ENCODE results near the gene GRID1.

Gene GRID1

GRCh38 chr10:85658518-85658917, 708.1 kb downstream of the GRID1 start:
- Histone ChIP-seq H3K9ac (ENCODE audit: low read length) (no peak overlapping the region), H3K27ac (ENCODE audit: low read length, poor library complexity, severe bottlenecking) (no peak overlapping the region), H3K36me3 (ENCODE audit: control insufficient read depth in 1 of 2, insufficient read depth in 2 of 2, low read depth in 1 of 2, low read length in 2 of 2) (no peaks in the 10 kb centered on the region), H3K14ac (ENCODE audit: low read length in 2 of 2) (no peak overlapping the region), H4K8ac (ENCODE audit: low read length) (no peak overlapping the region), H2AFZ (ENCODE audit: low read depth, low read length) (no peak overlapping the region), H3K79me1 (replicated peaks; ENCODE audit: low read length, poor library complexity, severe bottlenecking) (no peaks in the 10 kb centered on the region), H2BK5ac (ENCODE audit: low read depth, low read length, poor library complexity, severe bottlenecking) (no peak overlapping the region), H3K18ac (ENCODE audit: low read depth in 1 of 2, low read length in 2 of 2) (no peak overlapping the region), H3K4me2 (ENCODE audit: low read length, poor library complexity, severe bottlenecking) (no peak overlapping the region), H3K4me1 (ENCODE audit: control insufficient read depth, insufficient read depth, low read depth, low read length) (no peaks in the 10 kb centered on the region), H3K23ac (ENCODE audit: low read length in 2 of 2) (no peak overlapping the region), H2BK15ac (ENCODE audit: low read depth, poor library complexity, severe bottlenecking) (no peak overlapping the region), H3K4me3 (ENCODE audit: insufficient read depth in 1 of 2, low read depth in 1 of 2, low read length in 2 of 2) (no peak overlapping the region), H2AK5ac (ENCODE audit: low read length, severe bottlenecking) (no peak overlapping the region), H3K9me3 (ENCODE audit: control insufficient read depth, low read length) (peaks cover 3% of the 10 kb centered on the region), H2BK12ac (ENCODE audit: low read length in 2 of 2) (no peak overlapping the region), H4K91ac (ENCODE audit: low read length) (no peak overlapping the region), H3K4ac (ENCODE audit: low read depth in 1 of 2, low read length in 2 of 2) (no peak overlapping the region), H2BK120ac (ENCODE audit: low read depth, low read length) (no peak overlapping the region), H3K27me3 (ENCODE audit: control insufficient read depth in 1 of 2, insufficient read depth in 1 of 2, low read length in 2 of 2) (peaks cover 0 to 7% of the 10 kb centered on the region in 2 experiments)
- WGBS, result 69% methylated on average over 3 of the region's 3 CpGs
- DNase-seq, result no peak

- H3K9ac ChIP-seq (ENCODE audit: low read length), result no peak overlapping the region
- no peak overlapping the region for H3K14ac ChIP-seq (ENCODE audit: low read length in 2 of 2)
- DNase-seq, result no peak
- no peak overlapping the region for H3K4me2 ChIP-seq (ENCODE audit: low read length, poor library complexity, severe bottlenecking)
- H4K91ac ChIP-seq (ENCODE audit: low read length), result no peak overlapping the region
- no peaks in the 10 kb centered on the region for H3K79me1 ChIP-seq (replicated peaks; ENCODE audit: low read length, poor library complexity, severe bottlenecking)
- H3K27me3 ChIP-seq (ENCODE audit: control insufficient read depth in 1 of 2, insufficient read depth in 1 of 2, low read length in 2 of 2), result peaks cover 0 to 7% of the 10 kb centered on the region in 2 experiments
- no peak overlapping the region for H2AFZ ChIP-seq (ENCODE audit: low read depth, low read length)
- no peak overlapping the region for H3K27ac ChIP-seq (ENCODE audit: low read length, poor library complexity, severe bottlenecking)
- no peak overlapping the region for H3K4me3 ChIP-seq (ENCODE audit: insufficient read depth in 1 of 2, low read depth in 1 of 2, low read length in 2 of 2)
- H2BK5ac ChIP-seq (ENCODE audit: low read depth, low read length, poor library complexity, severe bottlenecking), result no peak overlapping the region
- H3K23ac ChIP-seq (ENCODE audit: low read length in 2 of 2), result no peak overlapping the region
- no peak overlapping the region for H2BK12ac ChIP-seq (ENCODE audit: low read length in 2 of 2)
- H3K36me3 ChIP-seq (ENCODE audit: control insufficient read depth in 1 of 2, insufficient read depth in 2 of 2, low read depth in 1 of 2, low read length in 2 of 2), result no peaks in the 10 kb centered on the region
- H2BK120ac ChIP-seq (ENCODE audit: low read depth, low read length), result no peak overlapping the region
- H3K4ac ChIP-seq (ENCODE audit: low read depth in 1 of 2, low read length in 2 of 2), result no peak overlapping the region
- no peaks in the 10 kb centered on the region for H3K4me1 ChIP-seq (ENCODE audit: control insufficient read depth, insufficient read depth, low read depth, low read length)
- H2AK5ac ChIP-seq (ENCODE audit: low read length, severe bottlenecking), result no peak overlapping the region
- 67% methylated on average over 4 of the region's 4 CpGs for WGBS
- H4K8ac ChIP-seq (ENCODE audit: low read length), result no peak overlapping the region
- H3K9me3 ChIP-seq (ENCODE audit: control insufficient read depth, low read length), result peaks cover 3% of the 10 kb centered on the region
- H2BK15ac ChIP-seq (ENCODE audit: low read depth, poor library complexity, severe bottlenecking), result no peak overlapping the region
- no peak overlapping the region for H3K18ac ChIP-seq (ENCODE audit: low read depth in 1 of 2, low read length in 2 of 2)
Observed at GRCh38 chr10:85657476-85658113, 709.0 kb downstream of the GRID1 start.

GRCh38 chr10:85655411-85655810, 711.2 kb downstream of the GRID1 start:
- no peak overlapping the region for H2AK5ac ChIP-seq (ENCODE audit: low read length, severe bottlenecking)
- H3K9ac ChIP-seq (ENCODE audit: low read length), result no peak overlapping the region
- no peak overlapping the region for H3K4ac ChIP-seq (ENCODE audit: low read depth in 1 of 2, low read length in 2 of 2)
- H3K14ac ChIP-seq (ENCODE audit: low read length in 2 of 2), result no peak overlapping the region
- H3K27ac ChIP-seq (ENCODE audit: low read length, poor library complexity, severe bottlenecking), result no peak overlapping the region
- H3K23ac ChIP-seq (ENCODE audit: low read length in 2 of 2), result no peak overlapping the region
- no peak overlapping the region for H2BK12ac ChIP-seq (ENCODE audit: low read length in 2 of 2)
- H3K27me3 ChIP-seq (ENCODE audit: control insufficient read depth in 1 of 2, insufficient read depth in 1 of 2, low read length in 2 of 2), result peaks cover 0 to 7% of the 10 kb centered on the region in 2 experiments
- no peak overlapping the region for H3K4me3 ChIP-seq (ENCODE audit: insufficient read depth in 1 of 2, low read depth in 1 of 2, low read length in 2 of 2)
- no peaks in the 10 kb centered on the region for H3K9me3 ChIP-seq (ENCODE audit: control insufficient read depth, low read length)
- no peak overlapping the region for H4K8ac ChIP-seq (ENCODE audit: low read length)
- H3K36me3 ChIP-seq (ENCODE audit: control insufficient read depth in 1 of 2, insufficient read depth in 2 of 2, low read depth in 1 of 2, low read length in 2 of 2), result no peaks in the 10 kb centered on the region
- H3K79me1 ChIP-seq (replicated peaks; ENCODE audit: low read length, poor library complexity, severe bottlenecking), result no peaks in the 10 kb centered on the region
- no peak overlapping the region for H2AFZ ChIP-seq (ENCODE audit: low read depth, low read length)
- H2BK15ac ChIP-seq (ENCODE audit: low read depth, poor library complexity, severe bottlenecking), result no peak overlapping the region
- H3K18ac ChIP-seq (ENCODE audit: low read depth in 1 of 2, low read length in 2 of 2), result no peak overlapping the region
- H2BK120ac ChIP-seq (ENCODE audit: low read depth, low read length), result no peak overlapping the region
- no peak for DNase-seq
- no peak overlapping the region for H3K4me2 ChIP-seq (ENCODE audit: low read length, poor library complexity, severe bottlenecking)
- WGBS, result 66% methylated on average over 2 of the region's 2 CpGs
- H3K4me1 ChIP-seq (ENCODE audit: control insufficient read depth, insufficient read depth, low read depth, low read length), result peaks cover 2% of the 10 kb centered on the region
- no peak overlapping the region for H2BK5ac ChIP-seq (ENCODE audit: low read depth, low read length, poor library complexity, severe bottlenecking)
- no peak overlapping the region for H4K91ac ChIP-seq (ENCODE audit: low read length)

- no peaks in the 10 kb centered on the region for H3K9me3 ChIP-seq (ENCODE audit: control insufficient read depth, low read length)
- no peak overlapping the region for H3K23ac ChIP-seq (ENCODE audit: low read length in 2 of 2)
Observed at GRCh38 chr10:85651497-85651882, 715.1 kb downstream of the GRID1 start.

More at GRCh38 chr10:85651497-85651882, 715.1 kb downstream of the GRID1 start:
- Histone ChIP-seq H3K27ac (ENCODE audit: low read length, poor library complexity, severe bottlenecking) (no peak overlapping the region), H2BK120ac (ENCODE audit: low read depth, low read length) (no peak overlapping the region), H4K91ac (ENCODE audit: low read length) (no peak overlapping the region), H3K27me3 (ENCODE audit: control insufficient read depth in 1 of 2, insufficient read depth in 1 of 2, low read length in 2 of 2) (peaks cover 0 to 7% of the 10 kb centered on the region in 2 experiments), H3K4ac (ENCODE audit: low read depth in 1 of 2, low read length in 2 of 2) (no peak overlapping the region), H3K4me2 (ENCODE audit: low read length, poor library complexity, severe bottlenecking) (no peak overlapping the region), H3K9ac (ENCODE audit: low read length) (no peak overlapping the region), H3K14ac (ENCODE audit: low read length in 2 of 2) (no peak overlapping the region), H3K18ac (ENCODE audit: low read depth in 1 of 2, low read length in 2 of 2) (no peak overlapping the region), H2AK5ac (ENCODE audit: low read length, severe bottlenecking) (no peak overlapping the region), H3K79me1 (replicated peaks; ENCODE audit: low read length, poor library complexity, severe bottlenecking) (no peaks in the 10 kb centered on the region), H3K4me1 (ENCODE audit: control insufficient read depth, insufficient read depth, low read depth, low read length) (peaks cover 7% of the 10 kb centered on the region), H2BK5ac (ENCODE audit: low read depth, low read length, poor library complexity, severe bottlenecking) (no peak overlapping the region), H2AFZ (ENCODE audit: low read depth, low read length) (no peak overlapping the region), H2BK15ac (ENCODE audit: low read depth, poor library complexity, severe bottlenecking) (no peak overlapping the region), H4K8ac (ENCODE audit: low read length) (no peak overlapping the region), H2BK12ac (ENCODE audit: low read length in 2 of 2) (no peak overlapping the region), H3K36me3 (ENCODE audit: control insufficient read depth in 1 of 2, insufficient read depth in 2 of 2, low read depth in 1 of 2, low read length in 2 of 2) (no peaks in the 10 kb centered on the region), H3K4me3 (ENCODE audit: insufficient read depth in 1 of 2, low read depth in 1 of 2, low read length in 2 of 2) (no peak overlapping the region)
- 79% methylated on average over 2 of the region's 2 CpGs for WGBS
- peak; percentile 44 for DNase-seq

Measured in mesenchymal stem cell (in vitro differentiated cells and primary cell).